Measurements from ENCODE around the gene PAM.
"Not testable (repeated sequence)": the region's sequence is repeated elsewhere in the genome, so short reads cannot be mapped to it uniquely, and the experiment has no call there.

PAM gene

DNA sequence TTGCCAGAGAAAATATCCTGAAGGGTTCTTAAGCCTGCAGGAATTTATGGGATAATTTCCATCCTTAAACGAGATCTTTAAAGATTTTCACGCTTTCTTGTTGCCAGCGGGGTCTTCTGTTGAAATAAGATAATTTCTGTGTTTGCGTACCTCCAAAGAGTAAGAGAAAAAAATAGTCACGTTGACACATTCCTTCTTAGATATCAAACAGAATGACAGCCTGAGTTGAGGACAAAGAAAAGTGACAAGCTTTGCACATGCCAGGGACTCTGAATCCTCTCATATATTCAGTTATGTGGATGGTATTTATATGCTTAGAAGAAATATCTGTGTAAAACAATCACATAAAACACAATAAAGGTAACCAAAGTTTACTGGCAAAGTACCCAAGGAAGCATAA, 21.6 kb upstream of the PAM start:
- no peak for DNase-seq (ENCODE audit: insufficient read length)
- TF ChIP-seq TAF1 (IDR thresholded peaks at IDR 0.05; ENCODE audit: borderline replicate concordance, low read depth, low read length) (no peak), POLR2AphosphoS5 (IDR thresholded peaks at IDR 0.05; ENCODE audit: low read depth, low read length) (no peak), POLR2A (IDR thresholded peaks at IDR 0.05; ENCODE audit: low read depth, low read length) (no peak)
- FAIRE-seq, result no peak

DNA sequence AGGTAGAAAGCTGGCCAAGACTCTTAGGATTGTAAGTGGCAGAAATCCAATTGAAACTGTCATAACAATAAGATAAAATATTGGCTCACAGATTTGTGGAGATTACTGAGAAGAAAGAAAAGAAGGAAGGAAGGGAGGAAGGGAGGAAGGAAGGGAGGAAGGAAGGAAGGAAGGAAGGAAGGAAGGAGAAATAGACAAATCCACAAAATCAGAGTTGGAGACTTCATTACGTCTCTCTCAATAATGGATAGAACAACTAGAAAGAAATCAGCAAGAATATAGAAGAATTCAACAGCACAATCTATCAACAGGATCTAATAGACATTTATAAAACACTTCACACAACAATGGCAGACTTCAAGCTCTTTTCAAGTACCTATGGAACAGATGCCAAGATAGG, 17.9 kb upstream of the PAM start:
- no peak for FAIRE-seq
- no peak for TF ChIP-seq POLR2AphosphoS5 (IDR thresholded peaks at IDR 0.05; ENCODE audit: low read depth, low read length)
- no peak for TF ChIP-seq POLR2A (IDR thresholded peaks at IDR 0.05; ENCODE audit: low read depth, low read length)
- no peak for TF ChIP-seq TAF1 (IDR thresholded peaks at IDR 0.05; ENCODE audit: borderline replicate concordance, low read depth, low read length)
- no peak for DNase-seq (ENCODE audit: insufficient read length)

DNA sequence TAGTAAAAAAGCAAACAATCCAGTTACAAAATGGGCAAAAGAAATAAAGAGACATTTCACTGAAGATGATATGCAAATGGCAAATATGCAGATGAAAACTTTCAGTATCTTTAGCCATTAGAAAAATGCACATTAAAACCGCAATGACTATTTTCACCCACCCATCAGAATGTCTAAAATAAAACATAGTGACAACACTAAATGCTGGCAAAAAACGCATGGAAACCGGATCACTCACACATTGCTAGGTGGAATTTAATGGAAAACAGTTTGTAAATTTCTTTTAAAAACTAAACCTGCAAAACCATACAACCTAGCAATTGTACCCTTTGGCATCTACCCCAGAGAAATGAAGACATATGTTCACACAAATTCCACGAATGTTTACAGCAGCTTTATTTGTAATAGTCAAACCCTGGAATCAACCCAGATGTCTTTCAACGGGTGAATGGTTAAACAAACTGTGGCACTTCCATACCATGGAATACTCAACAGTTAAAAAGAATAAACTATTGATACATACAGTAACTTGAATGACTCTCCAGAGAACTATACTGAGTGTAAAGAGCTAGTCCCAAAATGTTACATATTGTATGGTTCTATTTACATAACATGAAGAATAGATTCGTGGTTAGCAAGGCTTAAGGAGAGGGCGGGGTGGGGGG, 17.2 kb upstream of the PAM start:
- FAIRE-seq, result no peak
- TF ChIP-seq TAF1 (IDR thresholded peaks at IDR 0.05; ENCODE audit: borderline replicate concordance, low read depth, low read length), result no peak
- TF ChIP-seq POLR2A (IDR thresholded peaks at IDR 0.05; ENCODE audit: low read depth, low read length), result no peak
- TF ChIP-seq POLR2AphosphoS5 (IDR thresholded peaks at IDR 0.05; ENCODE audit: low read depth, low read length), result no peak
- no peak for DNase-seq (ENCODE audit: insufficient read length)

DNA sequence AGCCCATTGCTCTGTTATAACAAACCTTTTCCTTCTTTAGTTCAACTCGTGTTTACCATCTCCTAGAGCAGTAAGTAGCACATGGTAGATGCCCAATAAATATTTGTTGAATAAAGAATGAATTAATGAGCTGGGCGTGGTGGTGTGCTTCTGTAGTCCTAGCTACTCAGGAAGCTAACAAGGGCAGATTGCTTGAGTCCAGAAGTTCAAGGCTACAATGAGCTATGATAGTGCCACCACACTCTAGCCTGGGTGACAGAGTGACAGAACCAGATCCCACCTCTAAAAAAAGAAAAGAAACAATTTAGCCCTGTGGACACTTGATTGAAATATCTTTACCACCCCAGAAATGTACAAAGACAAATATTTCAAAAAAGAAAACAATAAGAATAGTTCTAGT, 14.6 kb upstream of the PAM start:
- DNase-seq (ENCODE audit: insufficient read length) (no peak), FAIRE-seq (no peak)
- no peak for TF ChIP-seq TAF1 (IDR thresholded peaks at IDR 0.05; ENCODE audit: borderline replicate concordance, low read depth, low read length)
- TF ChIP-seq POLR2A (IDR thresholded peaks at IDR 0.05; ENCODE audit: low read depth, low read length), result no peak
- no peak for TF ChIP-seq POLR2AphosphoS5 (IDR thresholded peaks at IDR 0.05; ENCODE audit: low read depth, low read length)

DNA sequence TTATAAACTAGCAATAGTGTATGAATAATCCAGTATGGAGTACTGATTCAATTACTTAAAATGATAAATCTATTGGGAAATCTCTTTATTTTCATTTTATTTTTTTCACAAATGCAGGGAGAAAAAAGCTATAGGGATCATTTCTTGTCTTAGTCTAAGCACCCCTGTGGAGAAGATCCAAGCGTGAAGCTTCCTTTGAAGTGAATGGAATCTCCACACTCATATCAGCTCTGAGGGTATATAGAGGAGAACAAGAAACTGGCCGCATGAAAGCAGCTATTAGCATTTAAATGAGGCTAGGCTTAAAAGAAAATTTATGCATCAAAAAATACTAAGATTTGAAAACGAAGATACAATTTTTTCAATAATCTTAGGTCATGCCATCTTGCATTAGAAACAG, 12.9 kb upstream of the PAM start:
- TF ChIP-seq POLR2AphosphoS5 (IDR thresholded peaks at IDR 0.05; ENCODE audit: low read depth, low read length) (no peak), TAF1 (IDR thresholded peaks at IDR 0.05; ENCODE audit: borderline replicate concordance, low read depth, low read length) (no peak), POLR2A (IDR thresholded peaks at IDR 0.05; ENCODE audit: low read depth, low read length) (no peak)
- DNase-seq (ENCODE audit: insufficient read length), result no peak
- FAIRE-seq, result no peak

DNA sequence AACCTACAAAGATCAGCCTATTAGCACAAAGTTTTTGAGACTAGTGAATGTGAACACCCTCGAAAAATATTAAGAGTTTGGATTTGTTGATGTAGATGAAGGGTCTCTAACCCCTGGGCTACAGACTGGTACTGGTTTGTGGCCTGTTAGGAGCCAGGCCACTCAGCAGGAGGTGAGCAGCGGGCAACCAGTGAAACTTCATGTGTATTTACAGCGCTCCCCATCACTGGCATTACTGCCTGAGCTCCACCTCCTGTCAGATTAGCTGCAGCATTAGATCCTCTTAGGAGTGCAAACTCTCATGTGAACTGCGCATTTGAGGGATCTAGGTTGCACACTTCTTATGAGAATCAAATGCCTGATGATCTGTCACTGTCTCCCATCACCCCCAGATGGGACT, 11.2 kb upstream of the PAM start:
- DNase-seq (ENCODE audit: insufficient read length) (no peak), FAIRE-seq (no peak)
- TF ChIP-seq POLR2AphosphoS5 (IDR thresholded peaks at IDR 0.05; ENCODE audit: low read depth, low read length) (no peak), POLR2A (IDR thresholded peaks at IDR 0.05; ENCODE audit: low read depth, low read length) (no peak), TAF1 (IDR thresholded peaks at IDR 0.05; ENCODE audit: borderline replicate concordance, low read depth, low read length) (no peak)

DNA sequence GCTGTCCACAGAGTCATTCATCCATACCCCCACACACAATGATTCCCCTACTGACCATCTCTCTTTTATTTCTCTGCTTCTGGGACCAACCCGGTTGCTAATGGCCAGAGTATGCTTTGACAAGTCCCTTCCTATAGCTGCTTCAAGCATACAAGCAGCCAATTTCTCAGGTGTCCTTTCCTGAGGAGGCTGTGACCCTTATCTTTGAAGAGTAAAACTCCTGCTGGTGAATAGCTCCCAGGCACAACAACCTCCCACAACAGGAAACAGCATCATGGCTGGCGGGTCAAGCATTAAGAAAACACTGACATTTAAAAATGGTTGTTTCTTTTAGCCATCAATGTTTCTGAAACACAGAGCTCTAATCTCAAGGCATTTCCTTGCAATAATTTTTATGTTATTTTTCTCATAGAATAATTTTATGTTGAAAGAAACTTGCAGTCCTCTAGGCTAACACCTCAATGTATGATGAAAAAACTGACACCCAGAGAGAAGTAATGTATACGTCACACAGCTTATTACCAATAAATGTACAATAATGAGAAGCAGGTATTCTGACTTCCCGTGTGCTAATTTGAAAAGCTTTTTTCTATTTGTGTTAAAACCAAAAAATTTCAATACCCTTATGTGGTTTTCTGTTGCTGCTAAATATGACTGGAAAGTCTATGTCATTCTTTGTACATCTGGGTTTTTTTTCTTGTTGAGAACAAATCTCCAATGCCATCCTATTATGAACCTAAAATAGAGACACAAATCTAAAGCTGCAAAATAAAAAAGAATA, 7.5 kb upstream of the PAM start:
- no peak for FAIRE-seq
- DNase-seq (ENCODE audit: insufficient read length), result no peak
- no peak for TF ChIP-seq TAF1 (IDR thresholded peaks at IDR 0.05; ENCODE audit: borderline replicate concordance, low read depth, low read length)

DNA sequence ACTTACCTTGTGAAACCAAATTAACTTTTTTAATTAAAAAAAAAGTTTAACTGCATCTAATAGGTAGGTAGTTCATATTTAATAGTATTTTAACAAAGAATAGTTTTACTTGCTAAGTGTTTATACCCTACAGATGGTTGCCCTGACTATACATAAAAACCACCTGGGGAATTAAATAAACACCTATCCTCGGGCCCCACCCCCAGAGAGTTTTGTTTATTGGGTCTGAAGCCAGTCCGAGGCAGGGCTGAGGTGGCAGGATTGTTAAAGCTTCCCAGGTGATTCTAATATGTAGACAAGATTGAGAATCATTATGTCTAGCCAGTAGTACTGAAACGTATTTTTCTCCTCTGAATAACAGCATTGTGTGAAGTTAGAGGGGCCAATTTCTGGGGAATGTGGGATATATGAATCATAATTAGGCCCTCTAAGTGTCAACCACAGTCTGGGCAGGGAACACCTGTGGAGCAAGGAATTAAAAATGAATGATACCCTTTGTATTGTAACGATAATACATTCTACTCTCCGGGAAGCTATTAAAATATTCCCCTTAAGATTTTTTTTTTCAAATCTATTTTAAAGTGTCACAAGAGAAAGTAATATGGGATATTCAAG, 5.6 kb upstream of the PAM start:
- no peak for FAIRE-seq
- TF ChIP-seq POLR2AphosphoS5 (IDR thresholded peaks at IDR 0.05; ENCODE audit: low read depth, low read length) (no peak), TAF1 (IDR thresholded peaks at IDR 0.05; ENCODE audit: borderline replicate concordance, low read depth, low read length) (no peak), POLR2A (IDR thresholded peaks at IDR 0.05; ENCODE audit: low read depth, low read length) (no peak)
- no peak for DNase-seq (ENCODE audit: insufficient read length)

DNA sequence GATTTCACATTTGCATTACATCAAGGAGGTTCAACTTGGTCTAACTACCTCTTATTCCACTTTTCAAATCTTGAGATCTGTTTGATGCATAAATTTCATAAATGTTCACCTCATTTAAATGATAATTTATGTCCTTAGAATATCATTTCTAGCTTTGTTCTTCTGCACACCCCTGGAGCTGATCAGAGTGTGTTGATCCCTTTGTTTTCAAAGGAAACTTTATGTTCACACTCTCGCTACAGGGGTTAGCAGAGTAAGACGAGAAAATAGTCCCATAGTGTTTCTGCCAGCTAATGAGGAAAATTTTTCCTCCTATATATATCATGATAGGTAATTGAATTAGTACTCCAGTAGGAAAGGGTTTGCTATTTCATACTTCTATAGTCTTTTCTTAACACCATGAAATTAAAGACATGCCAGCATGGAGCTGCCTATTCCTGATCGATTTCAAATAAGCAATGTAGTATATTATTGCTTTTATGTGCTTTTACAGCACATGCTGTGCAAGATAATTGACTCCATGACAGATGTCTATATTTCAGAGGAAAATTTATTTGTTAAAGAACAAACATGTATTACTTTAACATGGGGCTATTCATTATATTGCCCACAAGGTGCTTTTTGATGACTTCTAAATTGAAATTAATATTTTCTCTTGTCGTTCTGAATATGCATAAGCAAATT, 4.8 kb upstream of the PAM start:
- no peak for FAIRE-seq
- TF ChIP-seq TAF1 (IDR thresholded peaks at IDR 0.05; ENCODE audit: borderline replicate concordance, low read depth, low read length), result no peak
- TF ChIP-seq POLR2A (IDR thresholded peaks at IDR 0.05; ENCODE audit: low read depth, low read length), result no peak
- no peak for TF ChIP-seq POLR2AphosphoS5 (IDR thresholded peaks at IDR 0.05; ENCODE audit: low read depth, low read length)
- DNase-seq (ENCODE audit: insufficient read length), result no peak

DNA sequence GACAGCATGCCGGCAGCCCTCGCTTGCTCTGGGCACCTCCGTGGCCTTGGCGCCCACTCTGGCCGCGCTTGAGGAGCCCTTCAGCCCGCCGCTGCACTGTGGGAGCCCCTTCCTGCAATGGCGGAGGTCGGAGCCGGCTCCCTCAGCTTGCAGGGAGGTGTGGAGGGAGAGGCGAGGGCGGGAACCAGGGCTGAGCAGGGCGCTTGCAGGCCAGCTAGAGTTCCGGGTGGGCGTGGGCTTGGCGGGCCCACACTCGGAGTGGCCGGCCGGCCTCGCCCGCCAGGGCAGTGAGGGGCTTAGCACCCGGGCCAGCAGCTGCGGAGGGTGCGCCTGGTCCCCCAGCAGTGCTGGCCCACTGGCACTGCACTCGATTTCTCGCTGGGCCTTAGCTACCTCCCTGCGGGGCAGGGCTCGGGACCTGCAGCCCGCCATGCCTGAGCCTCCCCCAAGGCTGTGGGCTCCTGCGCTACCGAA, 3.2 kb upstream of the PAM start:
- not testable (repeated sequence) for FAIRE-seq; DNase-seq (ENCODE audit: insufficient read length)

DNA sequence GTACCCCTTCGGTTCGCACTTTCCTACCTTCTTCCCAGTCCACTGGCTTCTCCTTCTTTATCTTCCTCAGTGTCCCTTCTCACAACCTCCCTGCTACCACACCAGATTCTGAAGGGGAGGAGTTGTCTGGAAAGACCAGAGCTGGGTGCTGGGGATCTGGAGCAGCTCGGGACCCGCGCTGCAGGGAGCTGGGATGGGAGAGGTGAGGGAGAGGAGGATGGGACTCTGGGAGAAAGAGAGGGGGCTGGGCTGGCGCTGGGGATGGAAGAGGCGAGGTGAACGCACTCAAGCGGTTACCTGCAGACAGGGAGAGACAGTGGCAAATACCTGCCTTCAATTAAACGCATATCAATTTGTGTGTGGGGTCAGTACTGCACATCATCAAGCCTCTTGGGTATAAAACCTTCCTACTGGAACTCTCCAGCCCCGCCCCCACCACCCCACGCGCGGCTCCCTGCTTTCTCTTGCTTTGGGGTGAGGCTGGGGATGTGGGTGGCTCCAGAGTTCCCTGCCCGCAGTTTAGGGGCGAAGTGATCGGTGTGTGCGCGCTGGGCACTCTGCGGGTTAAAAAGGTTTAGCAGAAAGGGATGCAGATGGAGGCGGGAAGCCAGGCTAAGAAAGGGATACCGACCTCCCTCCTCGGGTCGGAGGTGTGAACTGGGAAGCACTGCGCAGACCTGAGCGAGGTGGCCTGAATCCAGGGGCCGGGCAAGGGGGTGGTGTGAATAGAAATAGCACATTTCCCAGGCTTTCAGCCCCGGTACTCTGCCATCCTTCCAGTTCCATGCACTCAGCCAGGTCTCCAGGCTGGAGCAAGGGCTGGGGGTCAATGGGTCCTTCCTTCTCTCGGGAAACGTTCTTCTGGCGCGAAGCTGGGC, 977 bp upstream of the PAM start:
- DNase-seq (ENCODE audit: insufficient read length) (peak; percentile 17), FAIRE-seq (no peak)
- TF ChIP-seq TAF1 (IDR thresholded peaks at IDR 0.05; ENCODE audit: borderline replicate concordance, low read depth, low read length) (no peak), POLR2A (IDR thresholded peaks at IDR 0.05; ENCODE audit: low read depth, low read length) (no peak), POLR2AphosphoS5 (IDR thresholded peaks at IDR 0.05; ENCODE audit: low read depth, low read length) (no peak)

All from GM12892 (cell line).